MM.1S (cell line): ENCODE results near the gene TSPYL4.

ENCODE experiments used
- DNase-seq: peaks from one replicate; pipeline ENCODE4 v3.0.0-alpha.2; 2015
- H2AFZ ChIP-seq: fragments of 300-600 bp; sonication (generic); 2 replicates; pipeline ENCODE4 v1.6.0; 2016; ENCODE audit warnings: antibody characterized with exemption, low read length
- H3F3A ChIP-seq: fragments of 300-600 bp; sonication (generic); 2 replicates; pipeline ENCODE4 v1.6.1; 2016; ENCODE audit warnings: mild to moderate bottlenecking, antibody characterized with exemption, low read length, moderate library complexity, mixed read lengths; ENCODE audit not compliant: insufficient read depth
- H3K27ac ChIP-seq: fragments of 300-600 bp; sonication (generic); 2 replicates; pipeline ENCODE4 v1.5.1; 2016; ENCODE audit warnings: mild to moderate bottlenecking, low read length
- H3K27me3 ChIP-seq: fragments of 300-600 bp; sonication (generic); replicated peaks from 2 replicates; pipeline ENCODE4 v1.6.0; 2016; ENCODE audit warnings: low read length; ENCODE audit not compliant: insufficient read depth
- H3K36me3 ChIP-seq: fragments of 300-600 bp; sonication (generic); replicated peaks from 2 replicates; pipeline ENCODE4 v1.6.1; 2016; ENCODE audit warnings: mild to moderate bottlenecking, low read length, mixed read lengths; ENCODE audit not compliant: insufficient read depth
- H3K4me1 ChIP-seq: fragments of 300-600 bp; sonication (generic); 2 replicates; pipeline ENCODE4 v1.6.1; 2016; ENCODE audit warnings: low read length, mixed read lengths
- H3K4me2 ChIP-seq: fragments of 300-600 bp; sonication (generic); 2 replicates; pipeline ENCODE4 v1.6.0; 2016; ENCODE audit warnings: low read depth, low read length
- H3K4me3 ChIP-seq: fragments of 300-600 bp; sonication (generic); 2 replicates; pipeline ENCODE4 v1.5.1; 2016; ENCODE audit warnings: low read length, mixed read lengths
- H3K79me2 ChIP-seq: fragments of 300-600 bp; sonication (generic); 2 replicates; pipeline ENCODE4 v1.6.1; 2016; ENCODE audit warnings: mixed run types, low read length, mixed read lengths
- H3K9ac ChIP-seq: fragments of 300-600 bp; sonication (generic); 2 replicates; pipeline ENCODE4 v1.6.1; 2016; ENCODE audit warnings: low read length, mixed read lengths
- H3K9me2 ChIP-seq: fragments of 300-600 bp; sonication (generic); replicated peaks from 2 replicates; pipeline ENCODE4 v1.6.1; 2016; ENCODE audit warnings: mild to moderate bottlenecking, low read length, mixed read lengths; ENCODE audit not compliant: insufficient read depth
- H3K9me3 ChIP-seq: fragments of 300-600 bp; sonication (generic); replicated peaks from 2 replicates; pipeline ENCODE4 v1.6.1; 2016; ENCODE audit warnings: mild to moderate bottlenecking, low read length, mixed read lengths; ENCODE audit not compliant: insufficient read depth
- H4K20me1 ChIP-seq: fragments of 300-600 bp; sonication (generic); 2 replicates; pipeline ENCODE4 v1.6.1; 2016; ENCODE audit warnings: mild to moderate bottlenecking, low read length, moderate library complexity, mixed read lengths; ENCODE audit not compliant: insufficient read depth
- CTCF ChIP-seq: fragments of 300-600 bp; sonication (generic); IDR thresholded peaks from 2 replicates; pipeline ENCODE4 v1.5.1; 2016; ENCODE audit warnings: antibody characterized with exemption, low read length, mixed read lengths
- EZH2 ChIP-seq: fragments of 300-600 bp; sonication (generic); optimal IDR thresholded peaks from 2 replicates; pipeline ENCODE3; 2017; ENCODE audit warnings: low read depth, mild to moderate bottlenecking, antibody characterized with exemption, low read length, mixed read lengths
- EZH2phosphoT487 ChIP-seq: fragments of 300-600 bp; sonication (generic); IDR thresholded peaks from 2 replicates; pipeline ENCODE4 v1.6.1; 2018; ENCODE audit warnings: antibody characterized with exemption, low read length

TSPYL4 gene

GRCh38 chr6:116238083-116238482 lies 15.8 kb downstream of the TSPYL4 start:
- H3K27ac ChIP-seq, result no peak overlapping the region
- no peak overlapping the region for H3K4me2 ChIP-seq
- TF ChIP-seq EZH2phosphoT487 (no peak), EZH2 (no peak), CTCF (no peak)
- H3K27me3 ChIP-seq, result no peaks in the 10 kb centered on the region
- H3F3A ChIP-seq, result no peaks in the 10 kb centered on the region
- DNase-seq, result no peak
- no peaks in the 10 kb centered on the region for H3K4me1 ChIP-seq
- no peak overlapping the region for H3K9ac ChIP-seq
- no peaks in the 10 kb centered on the region for H3K9me3 ChIP-seq
- H3K79me2 ChIP-seq, result no peaks in the 10 kb centered on the region
- H3K36me3 ChIP-seq, result no peaks in the 10 kb centered on the region
- H4K20me1 ChIP-seq, result no peaks in the 10 kb centered on the region
- no peak overlapping the region for H3K4me3 ChIP-seq
- no peaks in the 10 kb centered on the region for H3K9me2 ChIP-seq
- no peak overlapping the region for H2AFZ ChIP-seq

- TF ChIP-seq EZH2phosphoT487 (no peak), EZH2 (no peak), CTCF (no peak)
- Histone ChIP-seq H3K4me3 (no peak overlapping the region), H2AFZ (no peak overlapping the region), H3F3A (no peaks in the 10 kb centered on the region), H3K27ac (no peak overlapping the region), H3K27me3 (no peaks in the 10 kb centered on the region), H3K9me3 (no peaks in the 10 kb centered on the region), H3K79me2 (no peaks in the 10 kb centered on the region), H3K4me1 (no peaks in the 10 kb centered on the region), H3K9ac (no peak overlapping the region), H3K9me2 (no peaks in the 10 kb centered on the region), H4K20me1 (no peaks in the 10 kb centered on the region), H3K4me2 (no peak overlapping the region), H3K36me3 (no peaks in the 10 kb centered on the region)
- DNase-seq, result no peak
Observed at GRCh38 chr6:116234689-116235088, 19.2 kb downstream of the TSPYL4 start.

GRCh38 chr6:116229287-116229913 lies 24.5 kb downstream of the TSPYL4 start:
- no peaks in the 10 kb centered on the region for H3K27me3 ChIP-seq
- H3K79me2 ChIP-seq, result no peaks in the 10 kb centered on the region
- H3K4me3 ChIP-seq, result no peak overlapping the region
- no peak overlapping the region for H3K9ac ChIP-seq
- H4K20me1 ChIP-seq, result no peaks in the 10 kb centered on the region
- TF ChIP-seq CTCF (no peak), EZH2phosphoT487 (no peak), EZH2 (no peak)
- no peak for DNase-seq
- H3K36me3 ChIP-seq, result no peaks in the 10 kb centered on the region
- no peak overlapping the region for H3K27ac ChIP-seq
- H2AFZ ChIP-seq, result no peak overlapping the region
- no peaks in the 10 kb centered on the region for H3K4me1 ChIP-seq
- no peaks in the 10 kb centered on the region for H3K9me2 ChIP-seq
- H3F3A ChIP-seq, result no peaks in the 10 kb centered on the region
- H3K4me2 ChIP-seq, result no peak overlapping the region
- no peaks in the 10 kb centered on the region for H3K9me3 ChIP-seq
